ENCODE measurements around the gene FRY.

The FRY gene

GRCh38 chr13:32048816-32049215, 17.2 kb downstream of the FRY start:
- peak overlapping the region; percentile 82 for H3K27ac ChIP-seq
- TF ChIP-seq ZFX (IDR thresholded peaks at IDR 0.05): no peak

GRCh38 chr13:32051156-32051555, 19.6 kb downstream of the FRY start:
- no peak for TF ChIP-seq ZFX (IDR thresholded peaks at IDR 0.05)
- TF ChIP-seq CTCF (conservative IDR thresholded peaks at IDR 0.05): no peak
- H3K27ac ChIP-seq: no peak overlapping the region

GRCh38 chr13:32056316-32056715, 24.7 kb downstream of the FRY start:
- H3K27ac ChIP-seq: peak overlapping the region; percentile 54
- TF ChIP-seq ZFX (IDR thresholded peaks at IDR 0.05) (no peak), CTCF (conservative IDR thresholded peaks at IDR 0.05) (no peak)

GRCh38 chr13:32057325-32057724, 25.8 kb downstream of the FRY start:
- peak overlapping the region; percentile 29 for H3K27ac ChIP-seq

- no peak for TF ChIP-seq CTCF (conservative IDR thresholded peaks at IDR 0.05)
- no peak for TF ChIP-seq ZFX (IDR thresholded peaks at IDR 0.05)
These were observed 28.0 kb downstream of the FRY start for GRCh38 chr13:32059511-32059984.

GRCh38 chr13:32060401-32060878, 28.9 kb downstream of the FRY start:
- TF ChIP-seq CTCF (conservative IDR thresholded peaks at IDR 0.05) (no peak), ZFX (IDR thresholded peaks at IDR 0.05) (no peak)

More at GRCh38 chr13:32059511-32059984, 28.0 kb downstream of the FRY start:
- no peak overlapping the region for H3K27ac ChIP-seq

GRCh38 chr13:32063619-32064233, 32.2 kb downstream of the FRY start:
- no peak for TF ChIP-seq CTCF (conservative IDR thresholded peaks at IDR 0.05)
- TF ChIP-seq ZFX (IDR thresholded peaks at IDR 0.05): no peak

More at GRCh38 chr13:32060401-32060878, 28.9 kb downstream of the FRY start:
- H3K27ac ChIP-seq: no peak overlapping the region

GRCh38 chr13:32067149-32067961, 35.8 kb downstream of the FRY start:
- TF ChIP-seq ZFX (IDR thresholded peaks at IDR 0.05) (no peak), CTCF (conservative IDR thresholded peaks at IDR 0.05) (no peak)
- H3K27ac ChIP-seq: no peak overlapping the region

More at GRCh38 chr13:32063619-32064233, 32.2 kb downstream of the FRY start:
- no peak overlapping the region; the same call in 1 of the 2 replicates for H3K27ac ChIP-seq

All from C4-2B (cell line).